ENCODE data around the gene RAPH1. TPM values are rescaled to one million over a fixed set of nuclear protein-coding genes. Genes with fewer than 3 reads are reported as not detected.
"Not testable (repeated sequence)": the region's sequence is repeated elsewhere in the genome, so short reads cannot be mapped to it uniquely, and the experiment has no call there.

Gene RAPH1
- total RNA-seq, 1 donor from 2014 or later = 21.7 TPM

- Mint-ChIP-seq H3K36me3 (ENCODE audit: insufficient read depth) (no peaks in the 10 kb centered on the region), H3K27ac (no peak overlapping the region), H3K9me3 (ENCODE audit: low read depth) (peaks cover 10% of the 10 kb centered on the region), H3K4me1 (ENCODE audit: low read depth) (peaks cover 7% of the 10 kb centered on the region), H3K27me3 (no peaks in the 10 kb centered on the region), H3K4me3 (ENCODE audit: low read depth) (no peak overlapping the region)
- DNase-seq (ENCODE audit: low spot score, unreplicated experiment) = no peak
- TF ChIP-seq CTCF (IDR thresholded peaks at IDR 0.05; ENCODE audit: unreplicated experiment) = no peak
These were observed 24.2 kb downstream of the RAPH1 start for GRCh38 chr2:203510941-203511305.

- DNase-seq (ENCODE audit: low spot score, unreplicated experiment) = no peak
- H3K9me3 Mint-ChIP-seq (ENCODE audit: low read depth) = peaks cover 10% of the 10 kb centered on the region
- H3K4me1 Mint-ChIP-seq (ENCODE audit: low read depth) = peaks cover 7% of the 10 kb centered on the region
- no peak for TF ChIP-seq CTCF (IDR thresholded peaks at IDR 0.05; ENCODE audit: unreplicated experiment)
- H3K27ac Mint-ChIP-seq = no peak overlapping the region
- H3K4me3 Mint-ChIP-seq (ENCODE audit: low read depth) = no peak overlapping the region
- no peaks in the 10 kb centered on the region for H3K27me3 Mint-ChIP-seq
- no peaks in the 10 kb centered on the region for H3K36me3 Mint-ChIP-seq (ENCODE audit: insufficient read depth)
These were observed 24.7 kb downstream of the RAPH1 start for GRCh38 chr2:203510256-203510940.

GRCh38 chr2:203503460-203503859 lies 31.6 kb downstream of the RAPH1 start:
- H3K27ac Mint-ChIP-seq; H3K9me3 Mint-ChIP-seq (ENCODE audit: low read depth); H3K27me3 Mint-ChIP-seq; H3K4me3 Mint-ChIP-seq (ENCODE audit: low read depth); H3K4me1 Mint-ChIP-seq (ENCODE audit: low read depth); DNase-seq (ENCODE audit: low spot score, unreplicated experiment): not testable (repeated sequence)
- peaks cover 10% of the 10 kb centered on the region for H3K36me3 Mint-ChIP-seq (ENCODE audit: insufficient read depth)

- Mint-ChIP-seq H3K4me3 (ENCODE audit: low read depth) (no peak overlapping the region), H3K9me3 (ENCODE audit: low read depth) (peaks cover 7% of the 10 kb centered on the region), H3K27ac (no peak overlapping the region), H3K36me3 (ENCODE audit: insufficient read depth) (peaks cover 10% of the 10 kb centered on the region), H3K27me3 (no peaks in the 10 kb centered on the region), H3K4me1 (ENCODE audit: low read depth) (no peaks in the 10 kb centered on the region)
- DNase-seq (ENCODE audit: low spot score, unreplicated experiment) = no peak
- no peak for TF ChIP-seq CTCF (IDR thresholded peaks at IDR 0.05; ENCODE audit: unreplicated experiment)
These were observed 33.2 kb downstream of the RAPH1 start for GRCh38 chr2:203501873-203502272.

- H3K4me1 Mint-ChIP-seq (ENCODE audit: low read depth) = no peaks in the 10 kb centered on the region
- H3K27me3 Mint-ChIP-seq = no peaks in the 10 kb centered on the region
- peaks cover 10% of the 10 kb centered on the region for H3K36me3 Mint-ChIP-seq (ENCODE audit: insufficient read depth)
- H3K9me3 Mint-ChIP-seq (ENCODE audit: low read depth) = peaks cover 7% of the 10 kb centered on the region
- no peak overlapping the region for H3K27ac Mint-ChIP-seq
- no peak for TF ChIP-seq CTCF (IDR thresholded peaks at IDR 0.05; ENCODE audit: unreplicated experiment)
- no peak for DNase-seq (ENCODE audit: low spot score, unreplicated experiment)
- no peak overlapping the region for H3K4me3 Mint-ChIP-seq (ENCODE audit: low read depth)
These were observed 34.1 kb downstream of the RAPH1 start for GRCh38 chr2:203500951-203501350.

- Mint-ChIP-seq H3K27me3 (no peaks in the 10 kb centered on the region), H3K4me3 (ENCODE audit: low read depth) (no peak overlapping the region), H3K27ac (no peak overlapping the region), H3K36me3 (ENCODE audit: insufficient read depth) (peaks cover 10% of the 10 kb centered on the region), H3K4me1 (ENCODE audit: low read depth) (no peaks in the 10 kb centered on the region), H3K9me3 (ENCODE audit: low read depth) (peaks cover 7% of the 10 kb centered on the region)
- no peak for TF ChIP-seq CTCF (IDR thresholded peaks at IDR 0.05; ENCODE audit: unreplicated experiment)
- no peak for DNase-seq (ENCODE audit: low spot score, unreplicated experiment)
These were observed 34.8 kb downstream of the RAPH1 start for GRCh38 chr2:203500297-203500696.
